ENCODE results near the gene CTSH.

The CTSH gene

GRCh38 chr15:78977591-78978347, 32.9 kb upstream of the CTSH start:
- no peak for DNase-seq

- no peak for DNase-seq
Observed at GRCh38 chr15:78977091-78977571, 32.3 kb upstream of the CTSH start.

DNA sequence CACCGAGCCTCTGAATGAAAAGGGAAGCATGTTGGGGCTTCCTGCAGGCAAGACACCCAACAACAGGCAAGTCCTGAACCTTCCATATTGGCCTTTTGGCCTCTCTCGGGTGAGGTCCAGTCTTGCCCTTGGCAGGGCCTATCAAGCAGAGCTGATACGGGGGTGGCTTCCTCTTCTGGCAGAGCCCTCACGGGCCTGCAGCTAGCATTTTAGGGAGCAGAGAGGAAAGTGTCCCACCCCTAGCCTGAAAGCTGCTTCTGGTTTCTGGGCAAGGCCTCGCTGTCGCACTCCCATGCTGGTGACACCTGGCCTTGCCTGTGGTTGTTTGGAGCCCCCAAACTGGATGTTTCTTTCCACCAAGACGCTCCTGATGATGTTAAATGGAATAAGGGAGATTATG, 31.8 kb upstream of the CTSH start:
- no peak for DNase-seq

DNA sequence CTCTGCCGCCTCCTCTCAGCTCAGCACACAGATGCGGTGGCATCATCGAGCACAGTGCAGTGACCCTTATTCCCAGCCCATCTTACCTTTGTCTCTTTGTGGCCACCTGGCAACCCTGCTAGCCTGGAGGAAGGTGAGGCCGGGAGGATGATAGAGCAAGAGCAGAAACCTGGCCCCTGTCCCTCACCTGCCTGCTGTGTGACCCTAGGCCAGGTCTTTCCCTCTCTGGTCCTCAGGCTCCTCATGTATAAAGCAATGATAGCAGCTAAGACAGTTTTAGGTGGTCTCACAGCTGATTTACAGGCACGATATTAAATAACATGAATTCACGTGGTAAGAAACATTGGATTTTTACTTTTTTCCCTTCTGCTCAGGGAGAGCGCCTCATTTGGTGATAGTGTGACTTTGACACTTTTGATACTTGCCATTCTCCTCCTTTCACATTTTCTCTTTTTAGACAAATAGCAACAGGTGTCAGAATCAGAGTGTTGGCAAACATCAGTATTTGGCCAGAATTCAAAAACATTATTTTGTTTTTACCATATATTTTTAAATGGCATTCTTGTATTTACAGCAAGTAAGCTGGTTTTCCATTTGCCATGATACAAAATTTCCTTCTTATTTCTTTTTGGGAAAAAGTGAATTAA, 29.5 kb upstream of the CTSH start:
- no peak for DNase-seq

DNA sequence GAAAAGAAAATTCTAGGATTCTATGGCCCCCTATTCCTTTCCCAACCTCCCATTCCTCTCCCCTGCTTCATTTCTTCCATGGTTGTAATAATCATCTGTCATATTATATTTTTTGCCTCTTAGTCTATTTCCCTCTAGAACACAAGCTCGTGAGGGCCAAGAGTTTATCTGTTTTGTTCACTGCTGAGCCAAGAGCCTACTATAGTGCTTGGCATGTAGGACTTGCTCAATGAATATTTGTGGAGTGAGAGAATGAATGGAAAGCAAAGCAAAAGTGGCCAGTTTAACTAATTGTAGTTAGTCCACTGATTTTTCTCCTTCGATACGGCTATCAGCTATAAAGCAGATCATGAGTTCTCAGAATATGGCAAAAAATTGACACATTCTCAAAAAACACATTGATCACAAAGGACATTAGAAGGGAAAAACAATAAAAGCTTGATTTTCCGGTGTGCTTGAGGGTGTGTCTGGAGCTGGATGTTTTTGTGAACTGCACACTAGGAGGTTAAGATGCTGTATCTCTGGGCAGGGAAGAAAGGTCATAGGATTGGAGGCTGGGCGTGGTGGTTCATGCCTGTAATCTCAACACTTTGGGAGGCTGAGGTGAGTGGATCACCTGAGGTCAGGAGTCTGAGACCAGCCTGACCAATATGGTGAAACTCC, 25.0 kb upstream of the CTSH start:
- no peak for DNase-seq

GRCh38 chr15:78968539-78969271, 23.9 kb upstream of the CTSH start:
- no peak for DNase-seq

GRCh38 chr15:78968114-78968513, 23.3 kb upstream of the CTSH start:
- DNase-seq = no peak

DNA sequence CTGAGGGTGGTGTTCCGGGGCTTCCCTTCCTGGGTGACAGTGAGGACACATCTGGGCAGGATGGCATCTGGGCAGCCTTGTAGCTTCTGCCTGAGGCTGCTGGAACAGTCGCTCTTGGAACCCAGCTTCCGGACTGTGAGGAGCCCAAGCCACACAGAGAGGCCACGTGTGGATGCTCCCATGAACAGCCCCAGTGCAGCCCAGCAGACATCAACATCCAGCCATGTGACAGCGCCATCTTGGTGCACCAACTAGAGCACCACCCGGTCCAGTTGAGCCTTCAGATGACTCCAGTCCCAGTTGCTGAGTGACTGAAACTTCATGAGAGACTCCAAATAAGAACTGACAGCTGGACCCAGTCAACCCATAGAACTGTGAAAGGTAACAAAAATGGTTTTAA, 15.5 kb upstream of the CTSH start:
- DNase-seq = no peak

DNA sequence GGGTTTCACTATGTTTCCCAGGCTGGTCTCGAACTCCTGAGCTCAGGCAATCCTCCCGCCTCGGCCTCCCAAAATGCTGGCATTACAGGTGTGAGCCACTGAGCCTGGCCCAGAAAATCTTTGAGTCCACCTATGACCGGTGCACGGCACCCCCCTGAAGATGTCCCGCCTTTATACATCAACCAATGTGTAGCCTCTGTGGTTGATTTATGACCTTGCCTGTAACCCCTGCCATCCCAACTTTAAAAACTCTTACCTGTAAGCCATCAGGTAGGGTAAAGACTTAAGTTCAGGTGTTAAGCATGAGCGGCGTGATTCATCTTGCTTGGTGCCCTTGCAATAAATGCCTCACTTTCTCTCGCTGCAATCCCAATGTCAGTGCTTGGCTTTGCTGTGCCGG, 14.5 kb upstream of the CTSH start:
- DNase-seq = no peak

DNA sequence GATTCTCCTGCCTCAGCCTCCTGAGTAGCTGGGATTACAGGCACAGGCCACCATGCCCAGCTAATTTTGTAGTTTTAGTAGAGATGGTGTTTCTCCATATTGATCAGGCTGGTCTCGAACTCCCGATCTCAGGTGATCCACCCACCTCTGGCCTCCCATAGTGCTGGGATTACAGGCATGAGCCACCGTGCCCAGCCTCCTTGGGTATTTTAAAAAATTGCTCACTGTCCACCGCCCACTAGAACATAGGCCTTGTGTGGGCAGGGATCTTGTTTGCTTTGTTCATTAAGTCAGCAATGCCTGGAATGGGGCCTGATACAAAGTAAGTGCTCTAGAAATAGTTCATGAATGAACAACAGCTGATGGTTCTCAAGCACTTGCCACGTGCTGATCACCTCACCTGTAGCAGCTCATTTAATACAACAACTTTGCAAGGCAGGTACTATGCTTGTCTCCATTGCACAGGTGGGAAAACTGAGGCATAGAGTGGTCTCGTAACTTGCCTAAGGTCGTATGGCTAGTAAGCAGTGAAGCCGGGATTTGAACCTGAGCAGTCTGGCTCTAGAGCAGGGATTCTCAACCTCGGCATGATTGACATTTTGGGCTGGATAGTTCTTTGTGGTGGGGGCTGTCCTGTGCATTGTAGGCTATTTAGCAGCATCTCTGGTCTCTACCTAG, 12.7 kb upstream of the CTSH start:
- no peak for DNase-seq

GRCh38 chr15:78956937-78957336, 12.1 kb upstream of the CTSH start:
- no peak for DNase-seq

DNA sequence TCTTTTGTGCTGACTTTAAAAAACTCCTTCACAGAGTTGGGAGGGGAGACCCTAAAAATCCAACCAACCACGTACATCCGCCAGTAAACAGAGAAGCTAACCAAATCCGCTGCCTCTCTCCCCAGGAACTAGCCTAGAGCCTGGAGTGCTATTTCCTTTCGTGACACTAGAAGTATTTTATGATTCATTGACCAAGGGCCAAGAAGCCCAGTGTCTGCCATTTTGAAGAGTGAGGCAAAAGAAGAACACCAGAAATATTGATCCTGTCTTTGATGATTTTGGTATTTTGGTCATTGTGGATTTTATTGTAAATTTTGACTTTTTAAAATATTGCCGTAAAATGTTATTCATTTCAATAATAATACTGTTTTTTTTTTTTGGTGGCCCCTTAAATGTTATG, 10.5 kb upstream of the CTSH start:
- DNase-seq = no peak

GRCh38 chr15:78951841-78952238, 7.0 kb upstream of the CTSH start:
- no peak for DNase-seq

GRCh38 chr15:78950902-78951840, 6.3 kb upstream of the CTSH start:
- no peak for DNase-seq

- no peak for DNase-seq
Observed at GRCh38 chr15:78950343-78950742, 5.5 kb upstream of the CTSH start.

DNA sequence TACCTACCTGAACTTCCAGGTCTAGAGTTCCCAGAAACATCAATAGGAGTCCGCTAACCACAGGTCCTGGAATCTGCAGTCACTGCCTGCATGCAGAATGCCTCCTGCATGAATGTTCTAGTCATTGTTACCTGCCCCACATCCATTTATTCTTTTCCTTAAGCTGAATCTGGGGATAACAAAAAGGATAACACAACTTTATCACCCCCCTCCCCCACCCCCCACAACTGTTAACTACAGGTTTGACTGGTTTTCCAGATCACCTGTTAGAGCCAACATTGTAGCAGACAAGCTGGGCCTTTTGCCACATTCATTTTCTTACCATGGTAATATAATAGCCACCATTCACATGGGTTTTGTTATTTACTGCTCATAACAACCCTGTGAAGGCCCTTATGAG, 4.6 kb upstream of the CTSH start:
- no peak for DNase-seq

GRCh38 chr15:78947506-78947905, 2.7 kb upstream of the CTSH start:
- DNase-seq = no peak

DNA sequence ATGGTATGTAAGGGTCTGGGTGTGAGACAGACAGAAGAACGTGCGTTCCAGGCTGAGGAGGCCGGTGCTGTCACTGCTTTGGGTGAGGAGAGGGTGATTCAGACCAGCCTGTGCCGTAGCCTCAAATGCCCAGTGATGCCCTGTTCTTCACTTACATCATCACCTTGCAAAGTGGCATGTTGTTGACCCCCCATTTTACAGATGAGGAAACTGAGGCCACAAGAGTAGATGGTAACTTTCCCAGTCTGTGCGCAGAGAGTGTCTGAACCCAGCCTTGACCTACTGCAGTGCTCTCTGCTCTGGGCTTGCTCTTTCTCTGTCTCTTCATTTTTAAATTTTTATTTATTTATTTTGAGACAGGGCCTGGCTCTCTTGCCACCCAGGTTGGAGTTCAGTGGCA, 1.6 kb upstream of the CTSH start:
- no peak for DNase-seq

DNA sequence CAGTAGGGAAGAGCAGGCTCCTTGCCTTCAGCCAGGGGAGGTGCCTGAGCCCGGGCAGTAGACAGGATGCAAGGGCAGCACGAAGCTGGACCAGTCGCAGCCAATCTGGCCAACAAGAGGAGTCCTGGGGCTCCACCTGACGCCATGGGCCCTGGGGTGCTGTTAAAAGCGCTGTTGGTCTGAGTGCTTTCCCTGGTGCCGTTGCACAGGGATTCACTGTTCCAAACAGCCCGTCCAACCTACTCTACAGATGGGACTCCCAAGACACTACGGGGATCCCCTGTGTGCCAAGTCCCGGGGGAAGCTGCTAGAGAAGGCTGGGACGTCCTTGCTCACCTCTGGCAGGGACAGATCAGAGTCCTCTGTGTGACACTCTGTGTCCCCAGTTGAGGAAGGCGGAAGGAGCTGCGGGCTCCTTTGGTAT, 632 bp downstream of the CTSH start:
- DNase-seq = no peak

- no peak for DNase-seq
Observed at GRCh38 chr15:78943692-78944091, 1.2 kb downstream of the CTSH start.

DNA sequence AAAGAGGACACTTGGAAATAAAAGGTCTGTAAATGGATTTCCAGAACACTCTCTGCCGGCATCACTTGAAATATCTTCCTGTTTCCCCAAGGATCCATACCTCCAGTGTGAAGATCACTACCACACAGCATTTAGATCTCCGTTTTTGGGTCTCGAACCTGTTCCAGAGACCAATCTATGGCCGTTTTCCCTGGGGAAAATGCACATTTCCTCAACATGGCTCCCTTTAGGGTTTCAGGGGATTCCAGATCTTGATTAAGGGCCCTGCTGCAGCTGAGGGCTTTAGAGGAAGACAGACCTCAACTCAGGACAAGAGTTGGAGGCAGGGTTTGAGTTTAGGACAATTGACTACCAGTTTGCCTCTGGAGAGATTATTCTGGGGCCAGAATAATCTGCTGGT, 2.1 kb downstream of the CTSH start:
- DNase-seq = no peak

Data from activated CD4-positive, alpha-beta T cell treated with anti-CD3 and anti-CD28 coated beads for 1 hour (primary cell).